Bronchial smooth muscle cell (primary cell): ENCODE data around the gene PSMD8. TPM values are rescaled to one million over a fixed set of nuclear protein-coding genes. Genes with fewer than 3 reads are reported as not detected.

Experiments
- total RNA-seq: library from RNA; depleted of rRNA; stranded (reverse); fragments of >200 nt; gene quantifications from 2 replicates; pipeline ENCODE4 v1.2.1, GENCODE V29; 2014

The PSMD8 gene
- 182 and 195 TPM in 2 replicates for total RNA-seq

DNA sequence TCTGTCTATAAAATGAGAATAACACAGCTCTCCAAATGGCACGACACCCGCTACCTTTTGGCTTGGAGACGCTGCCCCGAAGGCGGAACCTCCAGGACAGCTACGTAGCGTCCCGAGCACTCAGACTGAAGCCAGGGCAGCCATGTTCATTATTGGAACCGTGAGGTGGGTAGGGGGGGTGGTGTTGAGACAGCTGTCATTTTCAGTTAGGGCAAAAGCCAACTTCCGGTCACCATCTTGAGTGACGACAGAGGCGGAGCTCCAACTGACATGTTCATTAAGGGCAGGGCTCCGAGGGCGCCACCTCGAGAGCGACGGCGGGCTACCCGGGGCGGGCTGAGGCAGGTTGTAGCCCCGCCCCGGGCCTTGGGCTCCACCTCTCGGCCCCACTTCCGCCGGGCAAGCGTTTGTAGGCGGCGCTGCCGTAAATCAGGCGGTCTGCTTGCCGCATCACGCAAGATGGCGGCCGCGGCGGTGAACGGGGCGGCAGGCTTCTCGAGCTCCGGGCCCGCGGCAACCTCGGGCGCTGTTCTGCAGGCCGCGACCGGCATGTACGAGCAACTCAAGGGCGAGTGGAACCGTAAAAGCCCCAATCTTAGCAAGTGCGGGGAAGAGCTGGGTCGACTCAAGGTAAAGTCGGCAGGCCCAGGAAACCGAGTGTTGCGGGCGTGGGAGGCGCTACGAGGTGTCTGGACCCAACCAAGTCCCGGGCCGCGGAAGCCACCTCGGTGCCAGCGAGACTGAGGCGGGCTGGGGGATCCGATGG is at the start of gene PSMD8:
Gene PSMD8 (plus strand): TSS at position 240 of the 766 bp plus-strand sequence. CDS start 31 bp downstream, at position 271.

DNA sequence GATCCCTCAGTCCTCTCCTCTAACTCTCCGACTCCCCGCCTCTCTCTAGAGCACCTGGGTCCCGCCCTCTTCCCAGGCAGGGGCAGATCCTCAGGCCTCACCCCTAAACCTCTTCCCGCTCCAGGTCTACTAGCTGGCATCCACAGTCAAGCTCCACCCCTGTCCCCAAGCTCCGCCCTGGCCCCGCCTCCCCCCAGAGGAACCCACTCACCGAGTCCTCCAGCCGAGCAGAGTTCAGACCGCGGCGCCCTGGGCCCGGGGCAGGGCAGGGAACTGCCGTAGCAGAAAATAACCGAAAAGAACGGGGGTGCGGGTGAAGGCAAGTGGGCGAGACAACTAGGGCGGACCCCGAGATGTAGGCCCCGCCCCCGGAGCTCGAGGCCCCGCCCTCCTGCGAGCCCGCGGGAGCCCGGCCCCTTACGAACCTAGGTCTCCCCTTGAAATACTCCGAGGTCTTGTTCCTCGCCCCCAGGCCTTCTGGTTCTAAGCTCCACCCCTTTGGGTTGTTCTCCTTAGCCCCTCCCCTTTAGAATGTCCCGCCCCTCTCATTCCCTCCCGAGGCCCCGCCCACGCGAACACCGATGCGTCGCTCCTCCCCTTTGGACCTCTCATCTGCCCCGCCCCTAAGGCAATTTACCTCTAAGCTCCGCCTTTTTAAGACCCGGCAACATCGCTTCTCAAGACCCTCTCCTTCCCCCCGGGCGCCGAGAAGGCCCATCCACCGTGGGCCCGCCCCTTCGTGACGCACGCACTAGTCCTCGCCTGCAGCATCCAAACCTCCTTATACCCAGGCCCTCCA is 13.4 kb downstream of the PSMD8 start, which contains the start of gene GGN:
Gene GGN (minus strand): TSS at position 485 of the 799 bp plus-strand sequence. CDS start 773 bp downstream, outside the sequence.

DNA sequence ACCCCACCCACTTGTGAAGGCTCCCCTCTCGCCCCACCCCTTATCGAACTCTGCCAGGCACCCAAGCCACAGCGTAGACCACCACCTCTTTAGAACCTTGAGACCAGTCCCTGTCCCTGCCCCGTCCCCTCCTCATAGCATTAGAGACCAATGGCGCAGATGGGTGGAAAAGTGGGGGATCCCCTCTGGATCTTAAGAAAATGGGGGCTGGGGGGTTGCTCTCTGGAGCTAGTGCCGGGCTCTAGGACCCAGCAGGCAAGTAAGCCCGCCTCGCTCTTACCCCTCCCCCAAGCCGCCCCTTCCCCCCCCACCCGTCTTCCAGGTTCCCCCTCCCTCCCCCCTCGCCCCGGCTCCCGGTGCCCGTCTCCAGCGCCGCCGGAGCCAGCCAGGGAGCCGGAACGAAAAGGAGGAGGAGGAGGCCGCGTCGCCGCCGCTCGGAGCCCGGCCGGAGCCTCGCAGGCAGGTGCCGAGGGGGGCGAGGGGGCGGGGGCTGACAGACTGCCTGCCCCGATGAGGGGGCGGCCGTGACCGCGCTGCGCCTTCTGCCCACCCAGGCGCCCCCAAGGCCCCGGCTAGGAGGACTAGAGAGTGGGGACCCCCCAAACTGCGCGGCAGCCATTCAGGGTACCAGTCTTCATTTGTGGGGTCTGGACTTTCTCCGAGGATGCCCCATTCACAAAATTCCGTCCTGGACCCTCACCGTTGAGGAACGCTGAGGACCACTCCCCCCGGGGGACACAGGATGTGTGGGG is 14.2 kb downstream of the PSMD8 start, which contains the start of gene SPRED3:
Gene SPRED3 (plus strand): TSS at position 349 of the 752 bp plus-strand sequence. CDS start 1,606 bp downstream, outside the sequence.

DNA sequence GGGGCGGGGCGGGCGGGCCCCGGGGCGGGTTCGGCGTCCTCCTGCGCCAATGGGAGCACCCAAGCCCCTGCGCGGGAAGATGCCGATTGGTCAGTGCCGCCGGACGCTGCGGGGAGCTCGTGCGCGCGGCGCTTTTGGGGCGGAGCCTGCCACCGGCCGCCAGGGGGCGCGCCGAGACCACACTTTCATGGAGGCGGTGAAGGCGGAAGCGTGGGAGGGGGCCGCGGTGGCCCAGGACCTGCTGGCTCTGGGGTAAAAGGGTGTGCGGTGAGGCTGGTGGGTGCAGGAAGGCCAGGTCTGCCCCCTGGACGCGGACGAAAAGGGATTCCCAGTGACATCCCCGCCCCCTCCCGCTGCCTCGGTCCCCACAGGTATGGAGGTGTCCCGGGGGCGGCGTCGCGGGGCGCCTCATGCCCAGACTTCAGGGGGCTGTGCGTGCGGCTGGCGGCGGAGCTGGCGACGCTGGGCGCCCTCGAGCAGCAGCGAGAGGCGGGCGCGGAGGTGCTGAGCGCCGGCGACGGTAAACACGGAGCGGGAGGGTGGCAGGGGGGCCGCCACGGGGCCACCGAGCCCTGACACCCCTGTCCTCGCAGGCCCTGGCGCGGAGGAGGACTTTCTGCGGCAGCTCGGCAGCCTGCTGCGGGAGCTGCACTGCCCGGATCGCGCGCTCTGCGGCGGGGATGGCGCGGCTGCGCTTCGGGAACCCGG is 28.8 kb downstream of the PSMD8 start, which contains the start of gene FAM98C:
Gene FAM98C (plus strand): TSS at position 127 of the 708 bp plus-strand sequence. CDS start 61 bp downstream, at position 188.

DNA sequence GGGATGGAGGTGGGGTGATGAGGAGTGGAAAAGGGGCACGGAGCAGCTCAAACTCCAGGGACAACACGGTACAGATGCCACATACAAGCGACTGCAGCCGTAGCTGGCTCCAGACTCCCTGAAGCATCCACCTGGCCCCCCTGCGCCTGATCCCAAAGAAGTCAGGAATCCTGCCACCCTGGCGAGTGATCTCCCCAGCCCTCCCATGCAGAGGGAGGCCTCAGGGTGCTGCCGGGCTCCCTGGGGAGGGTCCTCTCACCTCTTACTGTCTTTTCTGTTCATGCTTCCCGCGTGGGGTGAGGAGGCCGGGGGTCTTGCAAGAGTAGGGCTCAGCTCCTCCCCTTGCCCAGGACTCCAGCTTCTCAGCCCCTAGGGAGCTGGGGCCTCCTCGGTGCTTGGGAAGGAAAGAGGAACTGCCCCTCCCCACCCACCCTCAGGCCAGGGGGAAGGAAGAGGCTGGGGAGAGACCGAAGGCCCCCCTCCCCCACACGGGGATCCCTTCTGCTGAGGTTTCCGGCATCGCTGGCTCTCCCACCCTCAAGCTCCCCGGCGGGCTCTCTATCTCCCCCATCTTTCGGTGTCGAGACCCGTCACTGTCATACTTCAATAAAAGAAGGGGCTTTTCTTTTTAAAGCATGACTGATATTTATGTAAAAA is 51.6 kb downstream of the PSMD8 start, which contains the start of gene RASGRP4:
Gene RASGRP4 (minus strand): TSS at position 410 of the 657 bp plus-strand sequence. CDS start 128 bp downstream, at position 282.

DNA sequence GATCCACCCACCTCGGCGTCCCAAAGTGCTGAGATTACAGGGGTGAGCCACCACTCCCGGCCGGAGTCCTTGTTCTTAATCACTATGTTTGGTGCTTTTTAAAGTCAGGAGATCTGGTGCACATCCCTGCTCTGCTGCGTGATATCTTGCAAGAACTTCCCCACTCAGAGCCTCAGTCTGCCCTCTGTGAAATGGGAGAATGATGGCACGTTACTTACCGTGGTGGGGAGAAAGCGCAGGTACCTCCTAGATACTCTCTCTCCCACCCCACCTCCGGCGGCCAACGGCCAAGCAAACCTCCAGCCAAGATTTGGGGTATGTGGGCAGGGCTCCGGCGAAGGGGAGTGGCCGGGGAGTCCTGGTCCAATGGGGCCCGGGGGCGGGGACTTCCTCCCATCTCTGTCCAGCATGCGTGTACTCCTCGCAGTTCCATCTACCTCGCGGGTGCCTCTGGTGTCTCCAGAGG is 58.9 kb downstream of the PSMD8 start, which contains the start of gene RYR1:
Gene RYR1 (plus strand): TSS at position 424 of the 466 bp plus-strand sequence. CDS start 139 bp downstream, outside the sequence.

Other genes starting within 250 kb of the PSMD8 start
- 0.34 and 0.63 TPM in 2 replicates for gene DPF1, start 150.3 kb upstream of the PSMD8 start, total RNA-seq
- gene PPP1R14A, start 118.2 kb upstream of the PSMD8 start, total RNA-seq: 0.16 and 0.17 TPM in 2 replicates
- 1.4 and 2.1 TPM in 2 replicates for gene SPINT2, start 110.0 kb upstream of the PSMD8 start, total RNA-seq
- 1.5 and 8.8 TPM in 2 replicates for gene C19orf33, start 70.3 kb upstream of the PSMD8 start, total RNA-seq
- gene YIF1B, start 58.6 kb upstream of the PSMD8 start, total RNA-seq: 41.0 and 58.3 TPM in 2 replicates
- 1.9 and 2.0 TPM in 2 replicates for gene KCNK6, start 54.7 kb upstream of the PSMD8 start, total RNA-seq
- gene CATSPERG, start 38.7 kb upstream of the PSMD8 start, total RNA-seq: 1.0 and 1.1 TPM in 2 replicates
- 0.32 and 0.34 TPM in 2 replicates for gene GGN, start 13.5 kb downstream of the PSMD8 start, total RNA-seq
- gene SPRED3, start 14.1 kb downstream of the PSMD8 start, total RNA-seq: 0.69 and 2.0 TPM in 2 replicates
- 8.2 and 9.6 TPM in 2 replicates for gene FAM98C, start 28.5 kb downstream of the PSMD8 start, total RNA-seq
- gene RASGRP4, start 51.6 kb downstream of the PSMD8 start, total RNA-seq: 0.34 TPM in 1 of 2 replicates, not detected in the other
- gene RYR1, start 59.1 kb downstream of the PSMD8 start, total RNA-seq: under 0.01 TPM in 2 replicates
- 0.32 TPM in 1 of 2 replicates, not detected in the other for gene MAP4K1, start 243.4 kb downstream of the PSMD8 start, total RNA-seq
- gene EIF3K, start 244.6 kb downstream of the PSMD8 start, total RNA-seq: 254 and 388 TPM in 2 replicates